Measurements from ENCODE around the gene AQP1. TPM values are rescaled to one million over a fixed set of nuclear protein-coding genes. Genes with fewer than 3 reads are reported as not detected.

AQP1 gene
- total and polyA plus RNA-seq, 2 of the 13 experiments (the other 11 are each of a cell fraction or from before 2014, with no cell fraction given), result not detected

DNA sequence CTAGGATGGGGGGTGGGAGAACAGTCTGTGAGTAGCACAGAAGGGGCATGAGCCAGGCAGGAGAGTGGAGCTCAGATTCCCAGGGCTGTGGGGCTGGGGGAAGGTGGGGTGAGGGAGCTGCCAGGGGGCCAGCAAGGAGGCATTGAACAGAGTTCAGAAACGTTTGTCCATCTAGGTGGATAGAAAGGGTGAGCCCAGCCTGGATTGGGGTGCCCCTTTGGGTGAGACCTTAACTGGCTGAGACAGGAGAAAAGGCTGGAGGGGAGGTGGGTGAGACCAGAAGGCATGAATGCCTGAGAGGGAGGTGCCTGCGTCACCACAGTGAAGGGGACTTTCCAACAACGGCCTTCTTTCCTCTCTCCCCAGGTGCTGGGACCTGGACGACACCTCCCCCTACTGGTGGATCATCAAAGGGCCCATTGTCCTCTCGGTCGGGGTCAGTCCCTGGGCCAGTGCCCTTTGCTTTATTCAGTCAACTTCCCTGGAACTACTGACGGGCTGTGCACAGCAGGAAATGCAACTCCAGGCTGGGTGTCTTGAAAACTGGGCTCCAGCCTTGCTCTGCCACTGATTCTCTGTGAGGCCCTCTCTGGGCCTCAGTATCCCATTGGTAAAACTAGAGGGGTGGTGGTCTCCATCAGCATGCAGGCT is 63.1 kb downstream of the AQP1 start (continued):
- TF ChIP-seq DMTF1 (CRISPR knock-in tag; IDR thresholded peaks at IDR 0.05), result no peak
- no peak for TF ChIP-seq ZBTB40 (IDR thresholded peaks at IDR 0.05)
- no peak for TF ChIP-seq ZBTB40 (CRISPR knock-in tag; IDR thresholded peaks at IDR 0.05)
- TF ChIP-seq, protein P1, sequence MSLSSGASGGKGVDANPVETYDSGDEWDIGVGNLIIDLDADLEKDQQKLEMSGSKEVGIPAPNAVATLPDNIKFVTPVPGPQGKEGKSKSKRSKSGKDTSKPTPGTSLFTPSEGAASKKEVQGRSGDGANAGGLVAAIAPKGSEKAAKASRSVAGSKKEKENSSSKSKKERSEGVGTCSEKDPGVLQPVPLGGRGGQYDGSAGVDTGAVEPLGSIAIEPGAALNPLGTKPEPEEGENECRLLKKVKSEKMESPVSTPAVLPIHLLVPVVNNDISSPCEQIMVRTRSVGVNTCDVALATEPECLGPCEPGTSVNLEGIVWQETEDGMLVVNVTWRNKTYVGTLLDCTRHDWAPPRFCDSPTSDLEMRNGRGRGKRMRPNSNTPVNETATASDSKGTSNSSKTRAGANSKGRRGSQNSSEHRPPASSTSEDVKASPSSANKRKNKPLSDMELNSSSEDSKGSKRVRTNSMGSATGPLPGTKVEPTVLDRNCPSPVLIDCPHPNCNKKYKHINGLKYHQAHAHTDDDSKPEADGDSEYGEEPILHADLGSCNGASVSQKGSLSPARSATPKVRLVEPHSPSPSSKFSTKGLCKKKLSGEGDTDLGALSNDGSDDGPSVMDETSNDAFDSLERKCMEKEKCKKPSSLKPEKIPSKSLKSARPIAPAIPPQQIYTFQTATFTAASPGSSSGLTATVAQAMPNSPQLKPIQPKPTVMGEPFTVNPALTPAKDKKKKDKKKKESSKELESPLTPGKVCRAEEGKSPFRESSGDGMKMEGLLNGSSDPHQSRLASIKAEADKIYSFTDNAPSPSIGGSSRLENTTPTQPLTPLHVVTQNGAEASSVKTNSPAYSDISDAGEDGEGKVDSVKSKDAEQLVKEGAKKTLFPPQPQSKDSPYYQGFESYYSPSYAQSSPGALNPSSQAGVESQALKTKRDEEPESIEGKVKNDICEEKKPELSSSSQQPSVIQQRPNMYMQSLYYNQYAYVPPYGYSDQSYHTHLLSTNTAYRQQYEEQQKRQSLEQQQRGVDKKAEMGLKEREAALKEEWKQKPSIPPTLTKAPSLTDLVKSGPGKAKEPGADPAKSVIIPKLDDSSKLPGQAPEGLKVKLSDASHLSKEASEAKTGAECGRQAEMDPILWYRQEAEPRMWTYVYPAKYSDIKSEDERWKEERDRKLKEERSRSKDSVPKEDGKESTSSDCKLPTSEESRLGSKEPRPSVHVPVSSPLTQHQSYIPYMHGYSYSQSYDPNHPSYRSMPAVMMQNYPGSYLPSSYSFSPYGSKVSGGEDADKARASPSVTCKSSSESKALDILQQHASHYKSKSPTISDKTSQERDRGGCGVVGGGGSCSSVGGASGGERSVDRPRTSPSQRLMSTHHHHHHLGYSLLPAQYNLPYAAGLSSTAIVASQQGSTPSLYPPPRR (CRISPR knock-in tag; IDR thresholded peaks at IDR 0.05; ENCODE audit: borderline replicate concordance), result no peak
- TF ChIP-seq NRL (CRISPR knock-in tag; IDR thresholded peaks at IDR 0.05; ENCODE audit: borderline replicate concordance), result no peak
- TF ChIP-seq ZNF446 (CRISPR knock-in tag; IDR thresholded peaks at IDR 0.05), result no peak
- TF ChIP-seq KLF12 (CRISPR knock-in tag; IDR thresholded peaks at IDR 0.05; ENCODE audit: borderline replicate concordance), result no peak
- TF ChIP-seq ZFX (CRISPR knock-in tag; IDR thresholded peaks at IDR 0.05; ENCODE audit: low read depth), result peak; percentile 39; the same call in 1 of the 2 replicates
- TF ChIP-seq MXI1 (IDR thresholded peaks at IDR 0.05; ENCODE audit: borderline replicate concordance, low read depth, low read length), result no peak
- peak; percentile 45; the same call in 1 of the 2 replicates for TF ChIP-seq RXRB (CRISPR knock-in tag; IDR thresholded peaks at IDR 0.05; ENCODE audit: borderline replicate concordance)
